HG03432 (cell line): ENCODE measurements around the gene BCS1L.
"Not testable (repeated sequence)": the region's sequence is repeated elsewhere in the genome, so short reads cannot be mapped to it uniquely, and the experiment has no call there.

Source experiments
- ATAC-seq: cut with Tn5 transposase; IDR thresholded peaks from one replicate; pipeline ENCODE4 v1.9.1; 2021; ENCODE audit warnings: mild to moderate bottlenecking, moderate library complexity; ENCODE audit not compliant: unreplicated experiment

BCS1L gene

DNA sequence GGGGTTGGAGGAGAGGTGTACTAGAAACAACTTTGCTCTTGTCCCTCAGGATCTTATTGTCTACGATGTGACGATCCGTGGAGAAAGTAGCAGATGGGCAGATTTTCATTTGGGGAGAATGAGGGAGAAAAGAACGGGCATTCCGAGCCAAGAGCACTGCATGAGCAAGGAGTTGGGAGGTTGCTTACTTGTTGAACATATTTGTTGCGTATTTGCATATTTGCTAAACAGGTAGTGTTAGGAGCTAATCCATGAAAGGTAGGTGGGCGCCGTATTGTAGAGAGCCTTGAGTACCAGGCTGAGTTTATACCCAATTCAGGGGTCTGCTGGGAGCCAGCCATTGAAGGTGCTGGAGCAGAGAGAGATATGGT, 490 bp downstream of the BCS1L start:
- ATAC-seq: no peak

DNA sequence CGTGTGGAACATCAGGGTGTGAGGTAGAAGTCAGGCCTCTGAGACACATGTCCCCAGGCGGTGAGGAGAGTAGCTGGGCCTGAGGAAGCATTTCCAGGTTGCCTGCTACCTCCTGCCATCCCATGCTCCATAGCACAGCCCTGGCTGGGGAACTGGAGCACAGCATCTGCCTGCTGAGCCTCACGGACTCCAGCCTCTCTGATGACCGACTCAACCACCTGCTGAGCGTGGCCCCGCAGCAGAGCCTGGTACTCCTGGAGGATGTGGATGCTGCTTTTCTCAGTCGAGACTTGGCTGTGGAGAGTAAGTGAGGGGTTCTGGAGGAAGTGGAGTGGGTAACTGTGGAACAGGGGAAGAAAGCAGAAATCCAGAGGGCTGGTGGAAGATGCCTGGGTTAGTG, 2.9 kb downstream of the BCS1L start:
- no peak for ATAC-seq

DNA sequence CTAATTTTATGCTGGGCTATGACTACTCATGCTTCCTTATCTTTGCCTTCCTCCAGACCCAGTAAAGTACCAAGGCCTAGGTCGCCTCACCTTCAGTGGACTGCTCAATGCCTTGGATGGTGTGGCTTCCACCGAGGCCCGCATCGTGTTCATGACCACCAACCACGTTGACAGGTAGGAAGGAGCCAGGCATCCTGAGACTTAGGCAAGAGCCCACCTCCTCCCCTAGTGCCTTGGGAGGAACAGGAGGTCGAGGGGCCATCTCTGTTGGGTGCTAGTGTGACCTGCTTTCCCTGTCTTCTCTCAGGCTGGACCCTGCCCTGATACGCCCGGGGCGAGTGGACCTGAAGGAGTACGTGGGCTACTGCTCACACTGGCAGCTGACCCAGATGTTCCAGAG, 3.3 kb downstream of the BCS1L start:
- ATAC-seq: no peak

DNA sequence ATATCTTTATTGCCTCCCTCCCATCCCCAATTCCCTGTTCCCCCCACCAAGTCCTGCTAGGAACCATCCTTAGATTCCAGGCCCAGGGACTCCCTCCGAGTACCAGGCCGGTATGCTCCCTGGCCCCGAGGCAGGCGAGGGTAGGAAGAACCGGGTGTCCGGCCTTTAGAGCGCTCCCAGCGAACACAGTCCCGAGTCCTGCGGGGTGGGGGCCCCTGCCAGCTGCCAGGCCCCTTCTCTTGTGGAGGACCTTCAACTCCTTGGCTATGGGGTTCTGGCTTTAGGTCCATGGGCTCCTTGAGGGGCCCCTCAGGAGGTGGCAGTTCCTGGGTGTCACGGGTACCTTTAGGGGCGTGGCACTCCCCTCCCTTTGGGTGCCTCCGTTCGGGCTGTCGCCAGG, 4.4 kb downstream of the BCS1L start:
- no peak for ATAC-seq

DNA sequence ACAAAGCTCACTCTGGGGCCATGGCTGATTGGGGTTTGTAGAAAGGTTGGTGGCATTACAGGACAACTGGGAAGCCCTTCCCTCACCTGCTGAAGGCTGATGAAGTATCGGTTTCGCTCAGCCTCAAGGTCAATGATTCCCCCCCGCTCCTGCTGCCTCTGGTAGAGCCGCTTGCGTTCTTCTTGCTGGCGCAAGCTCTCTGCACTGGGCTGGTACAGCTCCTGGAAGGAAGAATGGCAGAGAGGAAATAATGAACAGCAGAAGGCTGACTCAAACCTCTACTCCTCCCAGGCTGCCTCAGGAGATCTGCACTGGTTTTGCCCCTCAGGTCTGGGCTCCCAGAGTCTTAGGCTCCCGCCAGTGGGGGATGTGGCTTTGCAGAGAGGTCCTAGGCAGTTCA, 5.2 kb downstream of the BCS1L start:
- no peak for ATAC-seq

DNA sequence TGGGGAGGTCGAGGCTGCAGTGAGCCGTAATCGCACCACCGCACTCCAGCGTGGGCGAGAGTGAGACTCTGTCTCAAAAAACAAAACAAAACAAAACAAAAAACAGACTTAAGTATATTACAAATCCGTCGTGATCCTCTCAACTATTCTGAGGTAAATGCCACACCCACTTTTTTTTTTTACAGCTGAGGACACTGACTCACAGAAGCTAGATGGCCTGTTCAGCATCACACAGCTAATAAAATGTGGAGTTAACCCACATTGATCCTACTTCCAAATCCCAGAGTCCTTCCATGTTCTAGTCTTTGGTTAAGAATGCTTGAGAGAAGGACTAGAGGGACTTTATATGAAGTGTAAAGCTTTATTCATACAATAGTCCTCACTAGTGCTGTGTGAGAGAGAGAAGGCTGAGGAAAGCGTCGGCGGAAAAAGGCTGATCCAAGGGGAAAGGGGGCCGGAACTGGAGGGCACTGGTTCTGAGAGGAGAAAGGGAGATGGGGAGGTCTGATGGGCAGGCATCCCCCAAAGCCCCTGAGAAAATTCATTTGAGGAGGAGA, 11.7 kb downstream of the BCS1L start:
- ATAC-seq: no peak

DNA sequence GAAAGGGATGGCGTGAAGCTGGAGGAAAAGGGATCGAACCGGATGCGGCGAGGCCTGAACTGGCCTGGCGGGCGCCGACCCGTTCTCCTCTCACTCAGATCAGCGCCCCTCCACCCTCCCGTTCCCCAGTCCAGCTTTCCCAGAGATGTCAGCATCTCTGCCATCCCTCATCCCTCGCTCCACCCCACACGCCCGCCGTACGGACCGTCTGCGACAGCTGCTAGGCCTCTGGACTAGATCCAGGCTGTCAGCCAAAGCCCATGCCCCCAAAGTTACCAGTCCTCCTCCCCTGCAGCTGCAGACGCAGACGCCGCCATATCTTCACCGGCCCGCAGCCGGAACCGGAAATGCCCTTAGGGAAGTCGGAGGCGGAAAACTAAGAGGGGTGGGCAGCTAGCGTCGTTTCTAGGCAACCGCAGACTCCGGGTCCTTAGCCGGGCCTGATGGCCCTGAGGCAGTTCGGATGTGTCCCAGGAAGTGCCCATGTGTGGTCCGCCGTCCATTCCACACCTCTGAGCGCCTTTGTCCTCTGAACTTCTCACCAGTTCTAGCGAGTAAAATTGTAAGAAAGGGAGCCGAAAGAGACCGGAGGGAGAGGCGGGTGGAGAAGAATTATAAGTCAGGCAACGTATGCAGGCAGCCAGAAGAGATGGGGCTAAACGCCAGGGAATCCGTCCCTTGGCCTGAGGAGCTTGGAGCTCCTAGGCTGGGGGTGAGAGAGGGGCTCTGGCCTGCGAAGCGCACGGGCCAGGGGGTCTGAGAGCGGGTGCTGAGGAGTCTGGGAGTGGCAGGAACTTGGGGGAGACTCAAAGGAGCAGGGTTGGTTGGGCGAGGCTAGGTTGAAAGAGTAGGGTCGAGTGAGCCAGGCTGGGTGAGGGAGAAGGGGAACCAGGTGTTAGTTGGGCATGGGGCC, 12.4 kb downstream of the BCS1L start, which contains the start of the genes RNF25 and STK36:
Gene RNF25, minus strand, starts transcription at position 349 of the 913 bp plus-strand sequence. Its CDS starts 32 bp downstream, at position 317.
Gene STK36, plus strand, starts transcription at position 433 of the 913 bp plus-strand sequence. CDS start 744 bp downstream, outside the sequence.
- ATAC-seq: peak; percentile 99

DNA sequence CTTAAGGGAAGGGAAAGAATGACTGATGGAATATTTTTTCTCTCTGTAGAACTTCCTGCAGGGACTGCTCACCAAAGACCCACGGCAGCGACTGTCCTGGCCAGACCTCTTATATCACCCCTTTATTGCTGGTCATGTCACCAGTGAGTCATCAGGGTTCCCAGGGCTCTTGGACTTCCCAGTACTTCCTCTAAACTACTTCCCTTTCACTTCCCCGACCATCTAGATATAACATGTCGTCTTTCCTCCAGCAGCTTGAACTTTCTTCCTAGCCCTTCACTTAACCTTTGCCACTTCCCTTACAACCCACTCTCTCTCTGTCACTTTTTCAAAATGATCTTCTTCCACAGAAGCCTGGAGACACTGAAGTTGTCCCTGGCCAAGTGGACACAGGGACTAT, 19.6 kb downstream of the BCS1L start:
- no peak for ATAC-seq

DNA sequence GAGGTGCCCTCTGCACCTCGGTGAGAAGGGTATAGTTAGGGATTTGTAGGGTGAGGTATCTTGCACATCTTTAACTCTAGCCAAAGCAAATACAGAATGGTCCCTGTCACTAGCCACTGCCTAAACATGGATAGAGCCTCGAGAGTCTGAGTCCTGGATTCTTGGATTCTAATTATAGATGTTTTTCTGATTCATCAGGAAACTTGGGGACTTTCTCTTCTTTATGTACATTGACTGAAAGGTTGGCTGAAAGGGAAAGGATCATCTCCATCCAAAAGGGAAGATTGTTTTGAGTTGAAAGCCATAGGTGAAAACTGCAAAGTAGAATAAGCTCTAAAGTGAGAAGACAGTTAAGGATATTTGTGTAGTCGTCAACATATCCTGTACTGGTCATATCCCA, 20.6 kb downstream of the BCS1L start:
- no peak for ATAC-seq

DNA sequence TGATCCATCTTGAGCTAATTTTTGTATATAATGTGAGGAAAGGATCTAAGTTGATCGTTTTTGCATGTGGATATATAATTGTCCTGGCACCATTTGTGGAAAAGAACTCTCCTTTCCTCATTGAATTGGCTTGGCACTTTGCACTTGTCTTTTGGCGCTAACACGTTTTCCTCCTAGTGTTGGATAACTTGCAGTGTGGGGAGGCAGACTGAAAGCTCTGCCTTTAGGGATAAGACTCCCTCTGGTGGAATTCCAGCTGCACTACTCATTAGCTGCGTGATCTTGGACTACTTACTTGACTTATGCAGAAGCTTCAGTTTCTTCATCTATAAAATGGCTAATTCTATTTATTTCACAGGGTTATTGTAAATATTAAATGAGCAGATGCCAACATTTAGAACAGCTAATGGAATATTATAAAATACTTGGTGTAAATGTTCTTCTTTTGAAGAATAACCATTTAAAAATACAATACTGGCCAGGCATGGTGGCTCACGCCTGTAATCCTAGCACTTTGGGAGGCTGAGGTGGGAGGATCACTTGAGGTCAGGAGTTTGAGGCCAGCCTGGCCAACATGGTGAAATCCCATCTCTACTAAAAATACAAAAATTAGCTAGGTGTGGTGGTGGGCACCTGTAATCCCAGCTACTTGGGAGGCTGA, 28.0 kb downstream of the BCS1L start:
- not testable (repeated sequence) for ATAC-seq

DNA sequence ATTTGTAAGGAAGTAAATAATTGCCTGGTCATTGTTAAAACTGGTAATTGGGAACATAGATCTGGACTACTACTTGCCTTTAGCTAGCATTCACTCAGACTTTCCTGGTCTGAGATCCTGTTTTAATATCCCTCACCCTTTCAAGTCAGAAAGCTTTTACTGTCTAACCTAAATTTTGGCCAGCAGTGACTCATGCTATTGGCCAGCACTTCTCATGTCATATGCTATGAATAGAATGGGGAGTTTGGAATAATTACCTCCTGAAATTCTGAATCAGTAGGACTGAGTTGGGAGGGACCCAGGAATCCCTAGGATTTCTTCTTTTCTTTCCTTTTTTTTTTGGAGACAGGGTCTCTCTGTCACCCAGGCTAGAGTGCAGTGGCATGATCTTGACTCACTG, 31.8 kb downstream of the BCS1L start:
- no peak for ATAC-seq

DNA sequence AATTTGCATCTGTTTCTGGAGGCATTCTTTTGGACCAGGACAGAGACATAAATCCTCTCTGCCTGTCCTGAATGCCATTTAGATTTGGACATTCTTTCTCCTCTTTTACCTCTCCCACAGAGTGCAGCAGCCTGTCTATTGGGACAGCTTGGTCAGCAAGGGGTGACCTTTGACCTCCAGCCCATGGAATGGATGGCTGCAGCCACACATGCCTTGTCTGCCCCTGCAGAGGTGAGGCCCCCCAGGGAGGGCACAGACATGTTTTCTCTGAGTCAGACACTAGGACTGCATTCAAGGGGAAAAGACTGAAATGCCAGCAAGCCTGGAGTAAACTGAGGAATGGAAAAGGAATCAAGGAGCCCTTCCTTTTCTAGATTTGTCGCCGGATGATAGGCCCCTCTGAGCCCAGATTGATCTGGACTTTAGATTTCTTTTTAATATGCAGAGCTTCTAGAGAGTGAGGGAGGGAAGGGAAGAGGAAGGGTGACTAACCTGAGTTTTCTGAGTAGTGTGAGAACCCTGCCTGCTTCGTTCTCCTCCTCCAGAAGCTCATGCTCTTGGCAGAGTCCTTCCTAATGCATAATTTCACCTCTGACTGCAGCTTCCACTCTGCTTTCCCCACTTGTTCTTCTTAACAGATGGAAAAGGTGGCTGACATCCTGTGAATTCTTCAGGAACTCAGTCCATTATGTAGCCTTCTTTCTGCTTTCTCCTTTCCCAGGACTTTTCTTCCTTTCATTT, 35.1 kb downstream of the BCS1L start:
- no peak for ATAC-seq

DNA sequence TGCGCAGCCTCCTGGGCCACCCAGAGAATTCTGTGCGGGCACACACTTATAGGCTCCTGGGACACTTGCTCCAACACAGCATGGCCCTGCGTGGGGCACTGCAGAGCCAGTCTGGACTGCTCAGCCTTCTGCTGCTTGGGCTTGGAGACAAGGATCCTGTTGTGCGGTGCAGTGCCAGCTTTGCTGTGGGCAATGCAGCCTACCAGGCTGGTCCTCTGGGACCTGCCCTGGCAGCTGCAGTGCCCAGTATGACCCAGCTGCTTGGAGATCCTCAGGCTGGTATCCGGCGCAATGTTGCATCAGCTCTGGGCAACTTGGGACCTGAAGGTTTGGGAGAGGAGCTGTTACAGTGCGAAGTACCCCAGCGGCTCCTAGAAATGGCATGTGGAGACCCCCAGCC, 39.4 kb downstream of the BCS1L start:
- ATAC-seq: no peak

DNA sequence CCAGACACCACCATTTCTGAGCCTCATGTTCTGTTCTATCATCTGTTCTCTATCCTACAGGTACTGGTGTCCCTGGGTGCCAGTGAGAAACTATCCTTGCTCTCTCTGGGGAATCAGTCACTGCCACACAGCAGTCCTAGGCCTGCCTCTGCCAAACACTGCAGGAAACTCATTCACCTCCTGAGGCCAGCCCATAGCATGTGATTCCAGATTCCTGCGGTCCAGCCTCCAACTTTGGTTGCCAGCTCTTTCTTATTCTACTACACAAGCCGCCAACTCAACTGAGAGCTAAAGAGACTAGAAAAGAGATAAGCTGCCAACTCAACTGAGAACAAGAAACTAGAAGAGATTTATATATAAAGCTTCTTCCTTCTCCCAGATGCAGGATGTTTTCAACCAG, 42.3 kb downstream of the BCS1L start:
- no peak for ATAC-seq

DNA sequence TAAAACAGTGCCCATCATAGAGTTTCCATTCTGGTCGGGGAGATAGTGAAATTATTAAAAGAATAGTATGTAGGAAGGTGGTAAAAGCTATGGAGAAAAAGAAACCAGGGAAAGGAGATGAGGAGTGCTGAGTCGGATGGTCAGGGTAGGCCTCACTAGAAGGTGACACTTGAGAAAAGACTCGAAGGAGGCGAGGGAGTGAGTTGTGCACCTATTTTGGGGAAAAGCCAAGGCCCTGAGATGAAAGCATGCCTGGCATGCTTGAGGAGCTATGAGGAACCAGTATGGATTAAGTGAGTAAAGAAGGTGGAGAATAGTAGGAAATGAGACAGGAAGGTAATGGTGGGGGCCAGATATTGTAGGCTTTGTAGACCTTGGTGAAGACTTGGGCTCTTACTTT, 43.9 kb downstream of the BCS1L start:
- ATAC-seq: no peak

DNA sequence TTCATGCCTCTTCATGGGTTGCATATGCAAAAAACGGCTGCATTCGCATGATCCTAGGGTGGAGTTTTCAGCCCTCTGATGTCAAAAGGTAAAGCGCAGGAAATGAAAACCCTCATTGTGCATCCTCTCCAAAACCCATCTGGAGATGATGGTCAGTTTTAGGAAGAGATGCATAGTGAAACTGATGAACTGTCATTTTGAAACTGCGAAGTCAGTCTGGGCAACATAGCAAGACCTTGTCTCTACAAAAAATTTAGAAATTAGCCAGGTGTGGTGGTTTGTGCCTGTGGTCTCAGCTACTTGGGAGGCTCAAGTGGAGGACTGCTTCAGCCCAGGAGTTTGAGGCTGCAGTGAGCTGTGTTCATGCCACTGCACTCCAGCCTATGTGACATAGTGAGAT, 48.6 kb downstream of the BCS1L start:
- ATAC-seq: peak; percentile 36

DNA sequence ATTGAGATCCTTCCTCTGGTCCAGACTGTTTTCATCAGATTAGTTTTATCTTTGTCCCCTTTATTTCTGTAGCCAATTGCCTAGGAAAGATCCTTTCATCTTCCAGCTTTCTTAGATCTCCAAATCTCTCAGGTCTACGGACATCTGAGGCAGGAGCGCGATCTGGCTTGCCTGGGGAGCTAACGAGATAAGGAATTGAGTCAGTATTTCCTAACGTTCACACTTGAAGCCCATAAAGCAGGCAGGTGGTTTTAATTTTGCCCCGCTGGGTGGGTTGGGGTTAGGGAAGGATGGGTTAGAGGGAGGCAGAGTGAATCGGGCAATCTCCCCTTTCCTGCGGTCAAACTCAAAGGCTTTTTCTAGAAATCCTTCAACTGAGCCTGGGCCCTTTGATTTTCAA, 50.4 kb downstream of the BCS1L start:
- ATAC-seq: no peak

DNA sequence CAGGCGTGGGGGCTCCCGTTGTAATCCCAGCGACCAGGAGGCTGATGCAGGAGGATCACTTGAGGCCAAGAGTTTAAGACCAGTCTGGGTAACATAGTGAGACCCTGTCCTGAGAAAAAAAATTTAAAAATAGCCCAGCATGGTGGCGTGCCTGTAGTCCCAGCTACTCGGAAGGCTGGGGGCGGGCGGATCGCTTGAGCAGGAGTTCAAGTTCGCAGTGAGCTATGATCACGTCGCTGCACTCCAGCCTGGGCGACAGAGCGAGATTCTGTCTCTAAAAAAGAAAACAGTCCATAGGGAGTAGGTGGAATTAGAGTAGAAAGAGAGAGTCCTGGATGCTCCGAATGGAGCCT, 50.8 kb downstream of the BCS1L start:
- ATAC-seq: no peak

DNA sequence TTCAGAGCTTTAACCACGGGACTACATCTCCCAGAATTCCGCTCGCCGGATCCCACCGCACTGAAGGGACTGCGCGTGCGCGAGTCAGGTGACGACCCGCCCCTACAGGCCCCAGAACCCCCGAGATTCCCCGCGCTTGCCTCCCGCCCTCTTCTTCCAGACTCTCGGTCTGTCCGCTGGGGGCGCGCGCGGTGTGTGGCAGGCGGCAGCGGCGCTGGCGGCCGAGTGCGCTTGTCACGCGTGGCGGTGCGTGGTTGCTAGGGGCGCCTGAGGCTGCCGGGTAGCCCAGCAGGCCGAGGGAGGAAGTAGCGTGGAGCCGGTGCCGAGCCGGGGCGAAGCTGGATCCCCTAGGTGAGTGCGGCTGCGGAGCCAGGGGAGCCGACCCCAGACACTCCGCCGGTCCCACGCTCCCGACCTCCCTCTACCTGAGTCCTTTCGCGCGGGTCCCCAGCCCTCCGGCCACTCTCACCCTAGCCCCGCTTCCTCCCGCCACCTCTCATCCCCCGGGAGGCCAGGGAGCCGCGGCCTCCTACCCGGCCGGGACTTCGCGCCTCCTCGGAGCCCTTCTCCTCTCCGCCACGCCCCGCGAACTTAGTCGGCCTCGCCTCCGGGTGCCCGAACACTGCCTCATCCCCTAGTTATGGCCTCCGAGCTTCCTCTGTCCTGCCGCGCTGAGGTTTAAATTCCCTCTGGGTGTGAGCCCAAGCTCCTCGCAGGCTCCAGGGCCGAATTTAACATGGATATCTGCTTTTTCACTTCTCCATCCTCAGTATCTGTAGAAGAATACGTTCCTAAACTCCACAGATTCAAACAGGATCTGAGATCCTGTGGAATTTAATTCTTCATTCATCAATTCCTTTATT, 51.4 kb downstream of the BCS1L start, which contains the start of gene TTLL4:
Gene TTLL4, plus strand, starts transcription at position 149 of the 863 bp plus-strand sequence. CDS start 26,842 bp downstream, outside the sequence.
- ATAC-seq: peak; percentile 90

DNA sequence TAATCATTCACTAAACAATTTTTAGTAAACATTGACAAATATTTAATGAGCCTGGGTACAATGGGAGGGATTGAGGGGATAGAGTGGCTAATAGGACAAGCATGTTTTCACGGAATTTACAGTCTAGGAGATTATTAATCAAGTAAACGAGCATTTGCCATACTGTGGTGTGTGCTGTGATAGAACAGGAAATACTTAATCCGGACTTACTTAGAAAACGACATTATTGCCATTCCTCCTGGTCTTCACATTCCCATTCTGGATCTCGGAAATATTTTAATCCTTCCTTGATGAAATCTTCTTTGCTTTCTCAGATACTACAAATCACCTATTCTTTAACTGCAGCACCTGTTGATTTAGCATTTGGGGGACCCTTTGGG, 52.1 kb downstream of the BCS1L start:
- no peak for ATAC-seq
